ENCODE results near the gene MTIF2. TPM values are rescaled to one million over a fixed set of nuclear protein-coding genes. Genes with fewer than 3 reads are reported as not detected.

Gene MTIF2
- total and polyA plus RNA-seq, 9 of the 15 experiments (the other 6 are each of a cell fraction or from before 2014, with no cell fraction given) = 58.7 to 143 (median 105) TPM

GRCh38 chr2:55232084-55232862, 36.8 kb downstream of the MTIF2 start, which contains the start of the genes CLHC1 and RPS27A (continued):
- no peak for TF ChIP-seq REST (IDR thresholded peaks at IDR 0.05; ENCODE audit: borderline replicate concordance)
- TF ChIP-seq REST (CRISPR knock-in tag; IDR thresholded peaks at IDR 0.05; ENCODE audit: low read depth) = 0 out of 2 replicates have a peak, but pooled peaks have one; percentile 13
- TF ChIP-seq TAF9B (IDR thresholded peaks at IDR 0.05; ENCODE audit: partially characterized antibody) = peak; percentile 92
- no peak for TF ChIP-seq UBTF (IDR thresholded peaks at IDR 0.05; ENCODE audit: borderline replicate concordance in 1 of 2, low read depth in 2 of 2, low read length in 2 of 2)
- TF ChIP-seq SAFB2 (IDR thresholded peaks at IDR 0.05; ENCODE audit: borderline replicate concordance, low read depth, low read length, severe bottlenecking) = no peak
- peak; percentile 25; the same call in 1 of the 2 replicates for TF ChIP-seq ZBTB9 (CRISPR knock-in tag; IDR thresholded peaks at IDR 0.05)
- TF ChIP-seq ATF6 (CRISPR knock-in tag; IDR thresholded peaks at IDR 0.05) = 0 out of 2 replicates have a peak, but pooled peaks have one; percentile 14
- peak; percentile 70 for TF ChIP-seq C11orf30 (IDR thresholded peaks at IDR 0.05; ENCODE audit: low read depth)
- peak; percentile 56; the same call in 1 of the 2 replicates for TF ChIP-seq ETV5 (CRISPR knock-in tag; IDR thresholded peaks at IDR 0.05; ENCODE audit: low read depth)
- peak; percentile 11 to 88 (median 82) for TF ChIP-seq YY1 (IDR thresholded peaks at IDR 0.05; ENCODE audit: borderline replicate concordance in 1 of 3, control insufficient read depth in 1 of 3, extremely low read depth in 1 of 3, insufficient read depth in 3 of 3, insufficient read length in 1 of 3, insufficient replicate concordance in 2 of 3, low read depth in 1 of 3, low read length in 2 of 3)
